Ishikawa (cell line): ENCODE data around the gene GNG2.

Source experiments
- EP300 ChIP-seq: IDR thresholded peaks from 2 replicates; pipeline ENCODE4 v1.6.1; 2012; ENCODE audit warnings: borderline replicate concordance
- FOXM1 ChIP-seq: IDR thresholded peaks from 2 replicates; pipeline ENCODE4 v1.6.1; 2012; ENCODE audit warnings: low read depth, borderline replicate concordance
- NFIC ChIP-seq: IDR thresholded peaks from 2 replicates; pipeline ENCODE4 v1.6.1; 2012
- RAD21 ChIP-seq: IDR thresholded peaks from 2 replicates; pipeline ENCODE4 v1.6.1; 2012; ENCODE audit warnings: low read depth
- TAF1 ChIP-seq: IDR thresholded peaks from 2 replicates; pipeline ENCODE4 v1.6.1; 2012; ENCODE audit warnings: low read depth, mild to moderate bottlenecking
- YY1 ChIP-seq: IDR thresholded peaks from 2 replicates; pipeline ENCODE4 v1.6.1; 2012; ENCODE audit warnings: low read depth
- TF ChIP-seq, protein P1 (sequence below): IDR thresholded peaks from 2 replicates; pipeline ENCODE4 v1.6.1; 2012; ENCODE audit warnings: low read depth, mild to moderate bottlenecking
- TF ChIP-seq, protein P2 (sequence below): IDR thresholded peaks from 2 replicates; pipeline ENCODE4 v1.6.1; 2012

DNA sequence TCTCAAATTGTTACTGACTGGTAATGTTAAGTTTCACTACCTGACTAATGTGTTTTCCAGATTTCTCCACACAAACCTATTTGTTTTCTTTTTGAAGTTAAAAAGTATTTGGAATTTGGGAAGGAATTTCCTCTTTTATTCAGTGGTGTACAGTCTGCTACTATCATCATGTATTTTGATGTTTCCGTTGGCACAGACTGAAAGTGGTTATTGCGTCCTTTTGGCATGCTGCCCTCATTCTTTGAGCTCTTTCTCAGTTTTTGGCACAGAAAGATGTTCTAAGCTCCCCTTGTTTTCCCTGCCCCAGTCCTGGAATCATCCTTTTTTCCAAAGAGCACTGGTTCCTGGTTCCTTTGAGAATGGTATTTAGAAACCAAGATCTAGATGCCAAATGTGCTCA lies 97.5 kb downstream of the GNG2 start:
- TF ChIP-seq, protein P1, sequence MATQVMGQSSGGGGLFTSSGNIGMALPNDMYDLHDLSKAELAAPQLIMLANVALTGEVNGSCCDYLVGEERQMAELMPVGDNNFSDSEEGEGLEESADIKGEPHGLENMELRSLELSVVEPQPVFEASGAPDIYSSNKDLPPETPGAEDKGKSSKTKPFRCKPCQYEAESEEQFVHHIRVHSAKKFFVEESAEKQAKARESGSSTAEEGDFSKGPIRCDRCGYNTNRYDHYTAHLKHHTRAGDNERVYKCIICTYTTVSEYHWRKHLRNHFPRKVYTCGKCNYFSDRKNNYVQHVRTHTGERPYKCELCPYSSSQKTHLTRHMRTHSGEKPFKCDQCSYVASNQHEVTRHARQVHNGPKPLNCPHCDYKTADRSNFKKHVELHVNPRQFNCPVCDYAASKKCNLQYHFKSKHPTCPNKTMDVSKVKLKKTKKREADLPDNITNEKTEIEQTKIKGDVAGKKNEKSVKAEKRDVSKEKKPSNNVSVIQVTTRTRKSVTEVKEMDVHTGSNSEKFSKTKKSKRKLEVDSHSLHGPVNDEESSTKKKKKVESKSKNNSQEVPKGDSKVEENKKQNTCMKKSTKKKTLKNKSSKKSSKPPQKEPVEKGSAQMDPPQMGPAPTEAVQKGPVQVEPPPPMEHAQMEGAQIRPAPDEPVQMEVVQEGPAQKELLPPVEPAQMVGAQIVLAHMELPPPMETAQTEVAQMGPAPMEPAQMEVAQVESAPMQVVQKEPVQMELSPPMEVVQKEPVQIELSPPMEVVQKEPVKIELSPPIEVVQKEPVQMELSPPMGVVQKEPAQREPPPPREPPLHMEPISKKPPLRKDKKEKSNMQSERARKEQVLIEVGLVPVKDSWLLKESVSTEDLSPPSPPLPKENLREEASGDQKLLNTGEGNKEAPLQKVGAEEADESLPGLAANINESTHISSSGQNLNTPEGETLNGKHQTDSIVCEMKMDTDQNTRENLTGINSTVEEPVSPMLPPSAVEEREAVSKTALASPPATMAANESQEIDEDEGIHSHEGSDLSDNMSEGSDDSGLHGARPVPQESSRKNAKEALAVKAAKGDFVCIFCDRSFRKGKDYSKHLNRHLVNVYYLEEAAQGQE, result no peak
- TF ChIP-seq EP300, result no peak
- no peak for TF ChIP-seq TAF1
- TF ChIP-seq FOXM1, result no peak
- TF ChIP-seq, protein P2, sequence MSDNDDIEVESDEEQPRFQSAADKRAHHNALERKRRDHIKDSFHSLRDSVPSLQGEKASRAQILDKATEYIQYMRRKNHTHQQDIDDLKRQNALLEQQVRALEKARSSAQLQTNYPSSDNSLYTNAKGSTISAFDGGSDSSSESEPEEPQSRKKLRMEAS, result no peak
- TF ChIP-seq NFIC, result no peak
- no peak for TF ChIP-seq RAD21
- TF ChIP-seq YY1, result no peak
